Measurements from ENCODE around the gene IL12RB1. TPM values are rescaled to one million over a fixed set of nuclear protein-coding genes. Genes with fewer than 3 reads are reported as not detected.
A peak's percentile ranks its signal among the peaks of the same experiment; 100 is the strongest.

IL12RB1 gene
- total RNA-seq, 4 donors from 2014 or later: 1.1 to 2.3 (median 1.9) TPM

DNA sequence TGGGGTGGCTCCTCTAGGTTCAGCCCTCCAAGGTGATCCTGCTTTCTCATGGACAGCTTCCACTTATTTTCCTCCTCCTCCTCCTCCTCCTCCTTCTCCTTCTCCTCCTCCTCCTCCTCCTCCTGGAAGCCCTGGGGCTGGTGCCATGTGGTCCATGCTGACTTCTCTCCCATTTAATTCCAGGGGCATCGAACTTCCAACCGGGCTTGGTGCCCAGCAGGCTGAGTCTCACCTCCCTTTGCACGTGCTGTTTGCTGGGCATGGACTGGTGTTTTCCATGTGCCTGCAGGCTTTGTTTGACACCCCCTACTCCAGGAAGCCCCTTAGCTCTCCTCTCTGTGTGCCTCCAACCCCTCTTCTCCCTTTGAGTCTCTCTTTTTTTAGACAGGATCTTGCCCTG lies 14.5 kb upstream of the IL12RB1 start:
- Histone ChIP-seq H3K27me3 (peaks cover 0 to 37% (median 0%) of the 10 kb centered on the region in 4 donors), H3K27ac (no peak overlapping the region), H3K9me3 (no peaks in the 10 kb centered on the region), H3K36me3 (no peaks in the 10 kb centered on the region), H3K4me1 (peaks cover 24 to 34% (median 30%) of the 10 kb centered on the region in 3 donors), H3K4me3 (no peak overlapping the region)
- WGBS, 2 donors: 33 to 78% methylated on average over 3 of the region's 3 CpGs
- DNase-seq: no peak
- intact Hi-C loops (cut with DNase I): no loop called here
- TF ChIP-seq, protein P1, sequence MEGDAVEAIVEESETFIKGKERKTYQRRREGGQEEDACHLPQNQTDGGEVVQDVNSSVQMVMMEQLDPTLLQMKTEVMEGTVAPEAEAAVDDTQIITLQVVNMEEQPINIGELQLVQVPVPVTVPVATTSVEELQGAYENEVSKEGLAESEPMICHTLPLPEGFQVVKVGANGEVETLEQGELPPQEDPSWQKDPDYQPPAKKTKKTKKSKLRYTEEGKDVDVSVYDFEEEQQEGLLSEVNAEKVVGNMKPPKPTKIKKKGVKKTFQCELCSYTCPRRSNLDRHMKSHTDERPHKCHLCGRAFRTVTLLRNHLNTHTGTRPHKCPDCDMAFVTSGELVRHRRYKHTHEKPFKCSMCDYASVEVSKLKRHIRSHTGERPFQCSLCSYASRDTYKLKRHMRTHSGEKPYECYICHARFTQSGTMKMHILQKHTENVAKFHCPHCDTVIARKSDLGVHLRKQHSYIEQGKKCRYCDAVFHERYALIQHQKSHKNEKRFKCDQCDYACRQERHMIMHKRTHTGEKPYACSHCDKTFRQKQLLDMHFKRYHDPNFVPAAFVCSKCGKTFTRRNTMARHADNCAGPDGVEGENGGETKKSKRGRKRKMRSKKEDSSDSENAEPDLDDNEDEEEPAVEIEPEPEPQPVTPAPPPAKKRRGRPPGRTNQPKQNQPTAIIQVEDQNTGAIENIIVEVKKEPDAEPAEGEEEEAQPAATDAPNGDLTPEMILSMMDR (IDR thresholded peaks at IDR 0.05): no peak
- no peak for TF ChIP-seq POLR2A (IDR thresholded peaks at IDR 0.05)

DNA sequence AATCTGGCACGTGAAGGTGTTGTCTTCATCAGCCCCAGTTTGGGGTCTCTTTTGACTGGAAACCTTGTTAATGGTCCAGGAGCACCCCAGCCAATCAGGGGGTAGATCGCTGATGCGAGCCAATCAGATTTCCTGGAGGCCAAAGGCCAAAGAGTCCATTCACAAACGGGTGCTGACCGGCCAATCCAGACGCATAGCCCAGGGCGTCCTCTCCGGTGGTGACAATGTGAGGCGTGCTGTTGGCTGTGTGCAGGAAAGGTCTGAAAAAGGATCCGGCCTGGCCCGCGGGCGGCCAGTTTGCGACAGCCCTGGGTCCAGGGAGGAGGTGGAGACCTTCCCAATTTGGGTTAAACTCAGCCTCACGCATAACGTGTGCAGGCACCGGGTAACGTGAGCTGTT lies 14.0 kb upstream of the IL12RB1 start:
- TF ChIP-seq, protein P1 (IDR thresholded peaks at IDR 0.05): no peak
- no peak for TF ChIP-seq POLR2A (IDR thresholded peaks at IDR 0.05)

DNA sequence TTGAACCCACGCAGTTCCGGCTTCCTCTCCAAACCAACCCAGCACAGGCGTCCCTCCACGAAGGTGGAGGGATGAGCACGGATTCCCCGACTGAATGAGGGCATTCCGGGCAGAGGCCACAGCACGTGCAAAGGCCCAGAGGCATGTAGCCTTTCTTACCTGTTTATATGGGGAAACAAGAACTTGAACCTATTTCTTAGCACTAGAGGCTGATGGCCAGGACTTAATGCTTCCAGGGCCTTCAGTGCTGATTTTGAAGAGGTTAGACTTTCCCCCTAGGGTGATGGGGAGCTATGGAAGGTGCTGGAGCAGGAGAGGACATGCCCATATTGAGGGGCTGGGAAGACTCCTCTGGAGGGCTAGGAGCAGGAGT lies 12.9 kb upstream of the IL12RB1 start:
- whole genome bisulfite sequencing, 2 donors: 71 to 80% methylated on average over 5 to 7 of the region's 8 CpGs
- H3K4me1 ChIP-seq: peaks cover 20 to 30% (median 28%) of the 10 kb centered on the region in 3 donors
- no peaks in the 10 kb centered on the region for H3K36me3 ChIP-seq
- intact Hi-C loops (cut with DNase I): no loop called here
- peak overlapping the region in 1 of 4 donors; percentile 69 for H3K4me3 ChIP-seq
- TF ChIP-seq, protein P1 (IDR thresholded peaks at IDR 0.05): no peak
- no peak for TF ChIP-seq POLR2A (IDR thresholded peaks at IDR 0.05)
- no peak for DNase-seq
- H3K27me3 ChIP-seq: peaks cover 0 to 37% (median 0%) of the 10 kb centered on the region in 4 donors
- H3K27ac ChIP-seq: no peak overlapping the region
- H3K9me3 ChIP-seq: no peaks in the 10 kb centered on the region

More for the DNA sequence above, 14.0 kb upstream of the IL12RB1 start:
- peaks cover 0 to 37% (median 0%) of the 10 kb centered on the region in 4 donors for H3K27me3 ChIP-seq
- H3K9me3 ChIP-seq: no peaks in the 10 kb centered on the region
- no peak for DNase-seq
- H3K36me3 ChIP-seq: no peaks in the 10 kb centered on the region
- H3K4me3 ChIP-seq: no peak overlapping the region
- intact Hi-C loops (cut with DNase I): no loop called here
- H3K4me1 ChIP-seq: peaks cover 24 to 34% (median 30%) of the 10 kb centered on the region in 3 donors
- WGBS, 2 donors: 70 to 71% methylated on average over 12 to 16 of the region's 18 CpGs
- no peak overlapping the region for H3K27ac ChIP-seq

DNA sequence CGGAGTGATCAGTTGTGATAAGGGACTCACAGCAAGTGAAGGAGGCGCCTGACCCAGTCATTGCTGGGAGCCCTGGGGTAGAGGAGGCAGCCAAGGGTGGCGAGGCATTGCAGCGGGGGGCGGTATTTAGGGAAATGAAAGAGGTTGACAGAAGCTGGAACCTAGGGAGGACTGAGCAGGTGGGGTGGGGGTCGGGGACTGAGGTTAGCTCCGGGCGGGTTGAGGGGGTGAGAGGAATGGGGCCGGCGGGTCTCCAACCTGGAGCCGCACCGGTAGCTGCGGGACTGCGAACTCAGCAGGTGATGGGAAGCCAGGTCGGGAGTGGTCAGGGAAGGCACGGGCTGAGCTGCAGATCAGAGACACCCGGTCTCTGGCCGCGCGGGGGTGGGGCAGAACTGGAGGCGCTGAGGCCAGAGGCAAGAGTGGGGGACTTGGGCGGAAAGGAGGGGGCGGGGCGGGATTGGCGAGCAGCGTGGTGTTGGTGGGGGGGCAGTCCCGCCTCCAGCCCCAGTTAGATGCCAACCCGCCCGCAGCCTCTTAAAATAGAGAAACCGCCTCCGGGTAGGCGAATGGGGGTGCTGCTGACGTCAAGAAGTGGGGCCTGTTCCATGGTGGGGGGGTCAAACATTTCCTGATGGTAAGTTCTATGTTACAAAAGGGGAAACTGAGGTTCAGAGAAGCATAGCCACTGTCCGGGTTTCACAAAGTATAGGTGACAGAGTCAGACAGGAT lies 12.3 kb upstream of the IL12RB1 start:
- WGBS, 2 donors: 6 to 9% methylated on average over 27 to 28 of the region's 34 CpGs

More for the DNA sequence above, 12.3 kb upstream of the IL12RB1 start:
- no peaks in the 10 kb centered on the region for H3K9me3 ChIP-seq
- H3K27ac ChIP-seq: no peak overlapping the region
- intact Hi-C loops (cut with DNase I): no loop called here
- TF ChIP-seq, protein P1 (IDR thresholded peaks at IDR 0.05): no peak
- TF ChIP-seq POLR2A (IDR thresholded peaks at IDR 0.05): no peak
- peaks cover 17 to 25% (median 22%) of the 10 kb centered on the region in 3 donors for H3K4me1 ChIP-seq
- H3K27me3 ChIP-seq: peaks cover 0 to 37% (median 0%) of the 10 kb centered on the region in 4 donors
- no peak for DNase-seq
- peak overlapping the region in 3 of 4 donors; percentile 41 to 69 (median 48) for H3K4me3 ChIP-seq
- no peaks in the 10 kb centered on the region for H3K36me3 ChIP-seq
